Testis (tissue), 2 donors: ENCODE data around the gene NLGN1.

ENCODE experiments used
- CTCF ChIP-seq, 3 experiments: fragments of 450-650 bp in 2 of 3; fragments of 200-600 bp in 1 of 3; sonication (generic) in 1 of 3; IDR thresholded peaks; one replicate each; pipeline ENCODE4 v1.5.1; 2016 to 2019; ENCODE audit warnings: antibody characterized with exemption in 3 of 3, mild to moderate bottlenecking in 2 of 3, moderate library complexity in 1 of 3
- POLR2A ChIP-seq: fragments of 450-650 bp; IDR thresholded peaks from one replicate; pipeline ENCODE4 v1.6.1; 2017; ENCODE audit warnings: antibody characterized with exemption, mild to moderate bottlenecking, moderate library complexity

GRCh38 chr3:174002543-174002942 is 605.0 kb downstream of the NLGN1 start:
- TF ChIP-seq POLR2A (no peak), CTCF (IDR thresholded peaks at IDR 0.05) (no peak)
